ENCODE data around the gene TRMT61A.

TRMT61A gene

GRCh38 chr14:103547455-103547940 lies 18.5 kb downstream of the TRMT61A start:
- no peak for DNase-seq (ENCODE audit: low read depth in 2 of 2)

- no peak for DNase-seq (ENCODE audit: low read depth in 2 of 2)
Observed at GRCh38 chr14:103547941-103548462, 19.0 kb downstream of the TRMT61A start.

DNA sequence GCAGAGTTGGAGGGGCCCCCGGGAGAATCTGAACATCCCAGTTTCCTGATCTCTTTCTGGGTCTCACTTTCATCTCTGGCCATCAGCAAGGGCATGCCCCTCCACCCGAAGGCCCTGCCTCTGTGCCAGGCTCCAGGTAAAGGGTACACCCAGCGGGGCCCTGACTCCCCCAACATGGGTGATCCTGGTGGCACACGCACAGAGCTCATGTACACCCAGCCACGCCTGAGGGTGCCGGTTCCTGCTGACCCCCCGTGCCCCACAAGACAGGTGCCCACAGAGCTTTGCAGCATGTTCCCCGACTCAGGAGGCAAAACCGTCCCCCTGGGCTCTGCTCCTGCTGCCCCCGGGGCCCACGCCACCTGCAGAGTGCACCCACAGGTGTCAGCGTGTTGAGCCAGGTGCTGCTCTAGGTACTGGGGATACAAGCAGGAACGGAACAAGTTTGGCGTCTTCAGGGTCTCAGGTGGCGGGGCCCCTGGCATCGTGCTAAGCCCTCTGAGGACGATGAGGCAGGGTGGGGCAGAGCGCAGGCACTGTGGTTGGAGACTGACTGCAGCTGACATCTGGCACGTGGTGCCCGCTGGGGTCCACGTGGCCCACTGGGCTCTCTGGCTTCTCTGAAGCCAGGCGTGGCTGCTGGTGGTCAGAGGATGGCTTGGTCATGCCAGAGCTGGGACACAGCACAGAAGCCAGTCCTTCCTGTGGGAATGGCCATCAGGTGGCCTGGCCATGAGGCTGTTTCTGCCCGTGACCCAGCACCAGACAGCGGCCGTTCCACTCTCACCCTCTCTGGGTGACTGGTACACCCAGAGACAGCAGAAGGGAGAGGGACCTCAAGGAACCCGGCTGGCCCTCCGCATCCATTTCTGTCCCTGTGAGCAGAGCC lies 19.7 kb downstream of the TRMT61A start:
- DNase-seq (ENCODE audit: low read depth in 2 of 2): no peak

- DNase-seq (ENCODE audit: low read depth in 2 of 2): no peak
Observed at GRCh38 chr14:103549361-103550311, 20.6 kb downstream of the TRMT61A start.

DNA sequence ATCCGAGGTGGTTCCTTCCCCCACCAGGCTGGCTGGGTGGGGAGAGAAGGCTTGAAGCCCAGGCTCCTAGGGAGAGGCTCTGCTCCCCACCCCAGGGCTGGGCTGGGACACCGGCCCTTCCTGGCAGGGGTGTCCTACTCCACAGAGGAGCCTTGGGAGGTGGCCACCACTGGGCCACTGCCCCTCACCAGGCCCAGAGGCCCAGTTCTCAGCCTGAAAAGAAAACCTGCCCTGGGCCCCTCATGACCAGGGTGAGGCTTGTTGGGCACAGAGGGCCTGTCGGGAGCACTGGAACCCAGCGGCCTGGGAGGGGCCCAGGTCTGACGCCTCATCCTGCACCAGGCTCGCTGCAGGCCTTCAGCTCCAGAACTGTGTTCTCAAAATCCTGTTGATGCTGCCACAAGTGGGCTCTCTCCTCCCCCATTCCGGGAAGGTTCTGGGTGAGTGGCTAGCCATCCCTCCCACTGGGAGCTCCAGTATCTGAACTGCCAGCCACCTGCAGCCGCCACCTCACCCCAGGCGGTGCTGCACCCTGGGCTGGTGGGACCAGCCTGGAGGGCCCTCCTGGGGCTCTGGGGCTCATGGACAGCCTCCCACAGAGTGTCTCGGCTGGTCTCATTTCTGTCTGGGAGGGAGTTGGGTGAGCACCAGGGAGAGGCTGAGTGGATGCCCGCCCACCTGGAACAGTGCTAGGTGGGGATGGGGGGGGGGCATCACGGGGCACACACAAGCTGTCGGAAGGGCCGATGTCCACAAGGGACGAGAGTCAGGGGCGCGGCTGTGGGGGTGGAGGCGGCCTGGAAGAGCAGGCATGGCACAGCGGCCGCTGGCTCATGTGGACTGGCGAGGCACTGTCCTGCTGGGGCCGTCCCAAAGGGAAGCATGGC lies 21.7 kb downstream of the TRMT61A start:
- no peak for DNase-seq (ENCODE audit: low read depth in 2 of 2)

DNA sequence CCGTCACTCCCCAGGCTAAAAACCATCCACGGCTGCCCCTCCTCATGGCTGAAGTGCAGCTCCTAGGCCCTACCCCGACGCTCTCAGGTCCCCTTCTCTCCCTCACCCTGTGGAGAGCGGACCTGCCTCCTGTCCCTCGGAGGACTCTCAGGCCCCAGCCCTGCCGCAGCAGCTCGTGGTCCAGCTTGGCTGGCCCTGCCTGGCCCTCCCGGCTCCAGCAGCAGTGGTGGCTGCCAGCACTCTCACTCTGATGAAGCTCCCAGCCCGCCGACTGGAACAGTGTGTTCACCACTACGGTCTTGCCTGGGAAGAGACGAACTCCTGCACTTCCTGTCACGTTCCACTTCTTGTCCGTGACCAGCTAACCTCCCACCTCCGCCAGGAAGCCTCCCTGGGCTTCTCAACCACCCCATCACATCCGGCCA lies 22.4 kb downstream of the TRMT61A start:
- no peak for DNase-seq (ENCODE audit: low read depth in 2 of 2)

GRCh38 chr14:103552011-103552845 lies 23.2 kb downstream of the TRMT61A start:
- no peak for DNase-seq (ENCODE audit: low read depth in 2 of 2)

GRCh38 chr14:103552846-103553210 lies 23.8 kb downstream of the TRMT61A start:
- DNase-seq (ENCODE audit: low read depth in 2 of 2): no peak

- no peak for DNase-seq (ENCODE audit: low read depth in 2 of 2)
Observed at GRCh38 chr14:103555559-103556337, 26.8 kb downstream of the TRMT61A start.

GRCh38 chr14:103556946-103557758 lies 28.2 kb downstream of the TRMT61A start:
- DNase-seq (ENCODE audit: low read depth in 2 of 2): no peak

- no peak for DNase-seq (ENCODE audit: low read depth in 2 of 2)
Observed at GRCh38 chr14:103558071-103558882, 29.3 kb downstream of the TRMT61A start.

DNA sequence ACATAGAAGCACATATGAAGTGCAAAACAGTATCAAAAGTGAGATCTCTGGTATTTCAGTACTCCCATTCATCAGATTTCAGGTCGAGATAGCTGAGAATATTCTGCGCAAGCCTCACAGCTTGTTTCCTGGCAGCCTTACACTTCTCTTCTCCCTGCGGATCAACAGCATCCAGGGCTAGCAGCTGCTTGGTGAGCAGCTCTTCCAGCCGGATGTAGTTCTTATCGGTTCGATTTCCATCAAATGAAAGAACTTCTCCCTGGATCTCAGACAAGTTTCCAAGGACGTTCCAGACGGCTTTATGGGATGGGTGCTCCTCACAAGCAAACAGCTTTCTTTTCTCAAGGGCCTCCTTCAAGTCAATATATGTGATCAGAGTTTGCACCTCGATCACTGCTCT lies 30.8 kb downstream of the TRMT61A start:
- DNase-seq (ENCODE audit: low read depth in 2 of 2): no peak

DNA sequence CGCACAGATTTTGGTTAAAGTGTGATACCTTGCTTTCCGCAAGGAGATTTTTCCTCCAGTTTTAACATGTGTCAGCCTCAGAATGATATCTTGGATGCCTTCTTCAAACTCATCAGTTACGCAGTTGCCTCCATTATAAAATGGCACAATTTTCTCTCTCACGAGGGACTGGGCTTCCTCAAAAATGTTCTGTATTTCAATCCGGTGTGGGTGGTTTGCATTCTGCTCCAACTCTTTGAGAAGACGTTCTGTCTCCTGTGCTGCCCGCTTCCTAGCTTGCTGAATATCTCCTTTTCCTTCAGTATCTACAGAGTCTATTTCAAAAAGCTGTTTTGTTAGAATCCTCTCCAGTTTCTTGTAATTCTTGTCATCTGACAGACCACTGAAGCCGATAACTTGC lies 31.7 kb downstream of the TRMT61A start:
- no peak for DNase-seq (ENCODE audit: low read depth in 2 of 2)

GRCh38 chr14:103561381-103562178 lies 32.6 kb downstream of the TRMT61A start:
- DNase-seq (ENCODE audit: low read depth in 2 of 2): no peak

DNA sequence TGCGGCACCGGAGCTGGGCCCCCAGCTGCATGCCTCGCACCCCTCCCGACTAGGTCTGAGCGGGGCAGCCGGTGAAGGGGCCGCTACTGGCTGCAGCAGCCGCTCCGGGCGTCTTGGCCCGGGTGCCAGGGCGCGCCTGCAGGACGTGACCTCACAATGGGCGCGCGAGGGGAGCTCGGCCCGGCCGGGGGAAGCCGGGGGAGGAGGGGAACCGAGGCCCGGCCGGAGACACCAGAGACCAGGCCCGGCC lies 33.1 kb downstream of the TRMT61A start:
- no peak for DNase-seq (ENCODE audit: low read depth in 2 of 2)

DNA sequence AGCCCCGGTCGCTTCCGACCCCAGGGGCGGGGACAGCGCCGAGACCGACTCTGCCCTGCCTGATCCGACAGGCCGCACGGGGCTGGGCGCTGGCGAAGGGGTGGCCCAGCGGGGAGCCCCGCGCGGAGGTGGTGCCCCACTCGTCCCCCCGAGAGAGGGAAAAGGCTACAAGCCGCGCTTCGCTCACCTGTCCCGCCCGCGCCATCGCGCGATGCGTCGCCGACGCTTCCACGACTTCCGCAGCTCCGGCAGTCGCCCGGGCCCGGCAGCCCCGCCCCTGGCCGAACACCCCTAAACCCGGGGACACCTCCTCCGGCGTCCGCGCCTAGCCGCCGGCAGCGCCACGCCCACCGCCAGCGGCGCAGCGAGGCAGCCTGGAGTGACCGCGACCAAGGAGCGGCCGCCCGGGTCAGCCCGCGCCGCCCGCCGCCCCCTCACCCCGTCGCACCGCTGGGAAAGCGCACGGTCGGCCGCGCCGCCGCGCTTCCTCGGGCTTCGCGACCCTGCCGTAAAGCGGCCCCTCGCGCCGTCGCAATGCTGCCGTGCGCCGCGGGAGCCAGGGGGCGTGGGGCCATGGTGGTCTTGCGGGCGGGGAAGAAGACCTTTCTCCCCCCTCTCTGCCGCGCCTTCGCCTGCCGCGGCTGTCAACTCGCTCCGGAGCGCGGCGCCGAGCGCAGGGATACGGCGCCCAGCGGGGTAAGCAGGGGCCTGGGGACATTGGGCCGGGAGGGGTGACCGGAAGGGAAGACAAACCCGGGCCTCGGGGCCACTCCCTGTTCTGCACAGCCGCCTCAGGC lies 33.6 kb downstream of the TRMT61A start, which contains the start of the genes BAG5 and COA8:
BAG5 (minus strand) TSS at position 229 of the 797 bp plus-strand sequence. CDS start 1,493 bp downstream, outside the sequence.
COA8 (plus strand) TSS at position 532 of the 797 bp plus-strand sequence; CDS start at position 574, 42 bp downstream.
- peak; percentile 56 to 70 for DNase-seq (ENCODE audit: low read depth in 2 of 2)

Data from stimulated activated CD4-positive, alpha-beta T cell treated with anti-CD3 and anti-CD28 coated beads, Interleukin-1b, Interleukin-23, amount 100 ng/mL, for 1 hour (primary cell).